CD4-positive, alpha-beta T cell (primary cell): Measurements from ENCODE around the gene PBXIP1. TPM values are rescaled to one million over a fixed set of nuclear protein-coding genes. Genes with fewer than 3 reads are reported as not detected.
"Not testable (repeated sequence)": the region's sequence is repeated elsewhere in the genome, so short reads cannot be mapped to it uniquely, and the experiment has no call there.

Experiments
- ATAC-seq: fragments of 200-7000 bp; cut with Tn5 transposase; one replicate; pipeline ENCODE4 v1.10.0; 2022; ENCODE audit warnings: mild to moderate bottlenecking; ENCODE audit not compliant: poor library complexity
- CTCF ChIA-PET: fragments of 350-600 bp; sonication (Branson Sonifier 250); formaldehyde crosslinking; loops from one replicate; lab custom pipeline; 2021; ENCODE audit warnings: antibody characterized with exemption, inconsistent platforms; lab: Charles Lee
- POLR2A ChIA-PET: fragments of 350-600 bp; sonication (Branson Sonifier 250); formaldehyde crosslinking; loops from one replicate; lab custom pipeline; 2021; ENCODE audit warnings: antibody characterized with exemption, inconsistent platforms; lab: Charles Lee
- DNase-seq, 14 experiments: peaks; one replicate each; pipeline ENCODE4 v3.0.0-alpha.2; 2013 to 2020; ENCODE audit warnings: mixed read lengths in 2 of 14
- H3K27ac ChIP-seq, 2 donors: one replicate each; pipeline versions ENCODE4 v1.5.1 to v1.7.0; 2013; ENCODE audit warnings: low read length in 2 of 2, low read depth in 1 of 2, mild to moderate bottlenecking in 1 of 2
- H3K27me3 ChIP-seq, 2 experiments: 1 replicate in 1 of 2; 2 replicates in 1 of 2; pipeline versions ENCODE4 v1.6.1 to v1.7.0; 2013; ENCODE audit warnings: low read length in 2 of 2, control low read depth in 1 of 2, mild to moderate bottlenecking in 1 of 2, moderate library complexity in 1 of 2; ENCODE audit not compliant: insufficient read depth in 2 of 2, control insufficient read depth in 1 of 2
- H3K36me3 ChIP-seq: one replicate; pipeline ENCODE4 v1.6.1; 2013; ENCODE audit warnings: low read length, control low read depth; ENCODE audit not compliant: insufficient read depth
- H3K4me1 ChIP-seq: one replicate; pipeline ENCODE4 v1.6.1; 2013; ENCODE audit warnings: low read length, control low read depth; ENCODE audit not compliant: insufficient read depth
- H3K4me3 ChIP-seq: one replicate; pipeline ENCODE4 v1.5.1; 2013; ENCODE audit warnings: mild to moderate bottlenecking, low read length, moderate library complexity
- H3K9me3 ChIP-seq, 2 experiments: 1 replicate in 1 of 2; 2 replicates in 1 of 2; pipeline versions ENCODE4 v1.6.1 to v1.7.0; 2013; ENCODE audit warnings: low read length in 2 of 2, mild to moderate bottlenecking in 2 of 2, control low read depth in 1 of 2, moderate library complexity in 1 of 2; ENCODE audit not compliant: control insufficient read depth in 1 of 2, insufficient read depth in 1 of 2
- H3K27ac Mint-ChIP-seq: one replicate; pipeline ENCODE4 v1.8.0; 2020; ENCODE audit warnings: mixed read lengths
- H3K27me3 Mint-ChIP-seq: one replicate; pipeline ENCODE4 v1.8.0; 2021; ENCODE audit warnings: mixed read lengths
- H3K36me3 Mint-ChIP-seq: one replicate; pipeline ENCODE4 v1.8.0; 2021; ENCODE audit warnings: low read depth, mixed read lengths
- H3K4me1 Mint-ChIP-seq: one replicate; pipeline ENCODE4 v1.8.0; 2021; ENCODE audit warnings: low read depth, mixed read lengths
- H3K4me3 Mint-ChIP-seq: one replicate; pipeline ENCODE4 v1.8.0; 2020; ENCODE audit warnings: mild to moderate bottlenecking, mixed read lengths
- H3K9me3 Mint-ChIP-seq: one replicate; pipeline ENCODE4 v1.8.0; 2020; ENCODE audit warnings: mixed read lengths
- CTCF ChIP-seq: fragments of 200-600 bp; IDR thresholded peaks from one replicate; pipeline ENCODE4 v1.8.0; 2022; ENCODE audit warnings: antibody characterized with exemption, mild to moderate bottlenecking
- intact Hi-C, 2 experiments: fragments of 100-400 bp; cut with DNase I in 1 of 2; cut with micrococcal nuclease in 1 of 2; formaldehyde crosslinking; loops; one replicate each; pipeline versions ENCODE4 v1.15.1 to v1.9.0; 2023 to 2025; cut with DNase I, micrococcal nuclease
- total RNA-seq, 174 experiments: library from RNA in 2 of 174; stranded (reverse) in 2 of 174; gene quantifications; one replicate each; pipeline ENCODE4 v1.2.3 and lab custom pipeline; 2021 to 2026

The PBXIP1 gene
- total RNA-seq, 2 experiments from 2014 or later, result 434 to 440 TPM

GRCh38 chr1:154988058-154988954 lies 32.4 kb upstream of the PBXIP1 start:
- no peak for TF ChIP-seq CTCF
- peaks cover 50% of the 10 kb centered on the region for H3K36me3 ChIP-seq
- H3K27me3 ChIP-seq, result no peaks in the 10 kb centered on the region
- H3K27ac Mint-ChIP-seq, result no peak overlapping the region
- ChIA-PET POLR2A (interaction anchor here (1.2 to 1.6 kb wide), 4 partner anchors 11 to 36 kb away, joined by 4 to 7 read pairs (median 6); partner anchors contain the start of gene PBXIP1), CTCF (interaction anchor here (0.6 to 2.3 kb wide), 7 partner anchors 10 to 57 kb away, joined by 3 to 22 read pairs (median 3); no protein-coding TSS in a partner anchor)
- no peak overlapping the region for H3K27ac ChIP-seq
- H3K27me3 Mint-ChIP-seq, result no peaks in the 10 kb centered on the region
- intact Hi-C loops, result no loop called here
- H3K4me3 ChIP-seq, result no peak overlapping the region
- H3K4me1 ChIP-seq, result peaks cover 42% of the 10 kb centered on the region
- DNase-seq, result peak in 3 of 14 experiments; percentile 37 to 50 (median 40)
- H3K9me3 Mint-ChIP-seq, result no peaks in the 10 kb centered on the region
- no peaks in the 10 kb centered on the region for H3K9me3 ChIP-seq
- no peak for ATAC-seq
- H3K4me1 Mint-ChIP-seq, result peaks cover 20% of the 10 kb centered on the region
- H3K36me3 Mint-ChIP-seq, result peaks cover 33% of the 10 kb centered on the region
- H3K4me3 Mint-ChIP-seq, result no peak overlapping the region

DNA sequence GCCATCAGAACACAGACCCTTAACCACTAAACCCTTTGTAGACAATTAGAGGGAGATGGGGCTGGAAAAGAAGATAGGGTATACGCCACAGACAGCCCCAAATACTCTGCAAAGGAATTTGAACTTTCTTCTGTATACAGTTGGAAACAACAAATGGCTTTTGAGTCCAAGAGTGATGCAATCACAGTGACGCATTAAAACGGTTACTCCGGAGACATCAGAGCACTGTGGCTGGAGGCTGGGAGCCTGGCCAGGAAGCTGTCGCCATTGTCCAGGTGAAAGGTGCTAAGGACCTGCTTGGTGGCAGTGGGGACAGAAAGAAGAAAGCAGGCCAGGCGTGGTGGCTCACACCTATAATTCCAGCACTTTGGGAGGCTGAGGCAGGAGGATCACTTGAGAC lies 31.4 kb upstream of the PBXIP1 start:
- Mint-ChIP-seq H3K27ac (no peak overlapping the region), H3K4me3 (no peak overlapping the region), H3K9me3 (no peaks in the 10 kb centered on the region), H3K36me3 (peaks cover 33% of the 10 kb centered on the region), H3K27me3 (no peaks in the 10 kb centered on the region), H3K4me1 (peaks cover 20% of the 10 kb centered on the region)
- ChIA-PET POLR2A (interaction anchor here (0.7 to 1.6 kb wide), 4 partner anchors 13 to 35 kb away, joined by 3 to 7 read pairs (median 6); partner anchors contain the start of genes CKS1B and PBXIP1), CTCF (interaction anchor here (1.1 to 2.3 kb wide), 4 partner anchors 11 to 58 kb away, joined by 3 to 22 read pairs (median 5); no protein-coding TSS in a partner anchor)
- intact Hi-C loops, result no loop called here
- Histone ChIP-seq H3K4me1 (peaks cover 48% of the 10 kb centered on the region), H3K4me3 (no peak overlapping the region), H3K27ac (no peak overlapping the region), H3K36me3 (peaks cover 44% of the 10 kb centered on the region), H3K9me3 (no peaks in the 10 kb centered on the region), H3K27me3 (no peaks in the 10 kb centered on the region)
- TF ChIP-seq CTCF, result no peak
- DNase-seq (no peak), ATAC-seq (no peak)

DNA sequence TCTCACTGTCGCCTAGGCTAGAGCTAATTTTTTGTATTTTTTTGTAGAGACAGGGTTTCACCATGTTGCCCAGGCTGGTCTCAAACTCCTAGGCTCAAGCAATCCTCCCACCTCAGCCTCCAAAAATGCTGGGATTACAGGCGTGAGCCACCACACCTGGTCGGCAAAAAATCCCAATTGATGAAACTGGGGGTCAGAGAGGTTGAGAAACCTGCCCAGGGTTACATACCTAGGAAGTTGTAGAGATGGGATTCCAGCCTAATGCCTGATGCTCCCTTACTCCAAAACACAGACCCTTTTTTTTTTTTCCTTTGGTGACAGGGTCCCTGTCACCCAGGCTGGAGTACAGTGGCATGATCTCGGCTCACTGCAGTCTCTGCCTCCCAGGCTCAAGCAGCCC lies 30.8 kb upstream of the PBXIP1 start:
- CTCF ChIA-PET, result interaction anchor here (0.6 to 2.3 kb wide), 2 partner anchors 31 to 145 kb away, joined by 4 to 22 read pairs; no protein-coding TSS in a partner anchor
- H3K9me3 Mint-ChIP-seq, H3K27me3 ChIP-seq, POLR2A ChIA-PET, H3K4me3 Mint-ChIP-seq, DNase-seq, H3K4me3 ChIP-seq, H3K9me3 ChIP-seq, H3K27ac Mint-ChIP-seq, H3K27me3 Mint-ChIP-seq, H3K27ac ChIP-seq, intact Hi-C loops, ATAC-seq: not testable (repeated sequence)
- peaks cover 33% of the 10 kb centered on the region for H3K36me3 Mint-ChIP-seq
- peaks cover 20% of the 10 kb centered on the region for H3K4me1 Mint-ChIP-seq
- Histone ChIP-seq H3K4me1 (peaks cover 50% of the 10 kb centered on the region), H3K36me3 (peaks cover 44% of the 10 kb centered on the region)
